HEK293 (cell line): Measurements from ENCODE around the gene TLR8.

ENCODE experiments used
- BCL11B ChIP-seq: fragments of 450-650 bp; formaldehyde crosslinking; IDR thresholded peaks from 2 replicates; pipeline ENCODE4 v1.5.1; 2016; ENCODE audit warnings: low read depth, missing biosample characterization, missing genetic modification characterization
- KLF7 ChIP-seq: fragments of 450-650 bp; formaldehyde crosslinking; IDR thresholded peaks from 2 replicates; pipeline ENCODE4 v1.5.1; 2016; ENCODE audit warnings: missing biosample characterization, missing genetic modification characterization, borderline replicate concordance
- MEIS1 ChIP-seq: sonication (generic); formaldehyde crosslinking; IDR thresholded peaks from 2 replicates; pipeline ENCODE4 v1.8.1; 2022; ENCODE audit warnings: missing genetic modification reagents, mild to moderate bottlenecking, borderline replicate concordance
- PRDM10 ChIP-seq: fragments of 450-650 bp; formaldehyde crosslinking; IDR thresholded peaks from 2 replicates; pipeline ENCODE4 v1.5.1; 2016; ENCODE audit warnings: missing biosample characterization, missing genetic modification characterization
- REPIN1 ChIP-seq: fragments of 450-650 bp; formaldehyde crosslinking; IDR thresholded peaks from 2 replicates; pipeline ENCODE4 v1.5.1; 2017; ENCODE audit warnings: missing biosample characterization, missing genetic modification characterization, low read depth
- TCF7L2 ChIP-seq: IDR thresholded peaks from 2 replicates; pipeline ENCODE4 v1.6.1; 2011; ENCODE audit warnings: low read depth, mild to moderate bottlenecking, inconsistent platforms, low read length, moderate library complexity, borderline replicate concordance
- ZBTB8A ChIP-seq: fragments of 450-650 bp; formaldehyde crosslinking; IDR thresholded peaks from 2 replicates; pipeline ENCODE4 v1.5.1; 2016; ENCODE audit warnings: missing biosample characterization, missing genetic modification characterization
- ZNF112 ChIP-seq: fragments of 450-650 bp; formaldehyde crosslinking; IDR thresholded peaks from 2 replicates; pipeline ENCODE4 v1.5.0; 2017; ENCODE audit warnings: missing biosample characterization, missing genetic modification characterization
- ZNF391 ChIP-seq: fragments of 450-650 bp; formaldehyde crosslinking; IDR thresholded peaks from 2 replicates; pipeline ENCODE4 v1.5.1; 2016; ENCODE audit warnings: low read depth, missing biosample characterization, missing genetic modification characterization, borderline replicate concordance
- ZNF416 ChIP-seq: fragments of 450-650 bp; formaldehyde crosslinking; IDR thresholded peaks from 2 replicates; pipeline ENCODE4 v1.5.1; 2016; ENCODE audit warnings: missing biosample characterization, missing genetic modification characterization
- ZNF433 ChIP-seq: fragments of 450-650 bp; formaldehyde crosslinking; IDR thresholded peaks from 2 replicates; pipeline ENCODE4 v1.5.1; 2016; ENCODE audit warnings: missing biosample characterization, missing genetic modification characterization, low read depth
- ZNF529 ChIP-seq: fragments of 450-650 bp; formaldehyde crosslinking; IDR thresholded peaks from 2 replicates; pipeline ENCODE4 v1.5.1; 2017; ENCODE audit warnings: missing genetic modification characterization, missing biosample characterization; ENCODE audit not compliant: insufficient replicate concordance
- ZNF544 ChIP-seq: fragments of 450-650 bp; formaldehyde crosslinking; IDR thresholded peaks from 2 replicates; pipeline ENCODE4 v1.5.0; 2017; ENCODE audit warnings: missing biosample characterization, missing genetic modification characterization
- ZNF558 ChIP-seq: fragments of 450-650 bp; formaldehyde crosslinking; IDR thresholded peaks from 2 replicates; pipeline ENCODE4 v1.5.1; 2016; ENCODE audit warnings: missing biosample characterization, missing genetic modification characterization
- ZNF621 ChIP-seq: fragments of 450-650 bp; formaldehyde crosslinking; IDR thresholded peaks from 2 replicates; pipeline ENCODE4 v1.5.1; 2017; ENCODE audit warnings: missing biosample characterization, missing genetic modification characterization
- ZNF626 ChIP-seq: fragments of 450-650 bp; sonication (Bioruptor Pico); formaldehyde crosslinking; IDR thresholded peaks from 2 replicates; pipeline ENCODE4 v1.5.1; 2018; ENCODE audit warnings: missing biosample characterization, missing genetic modification characterization, inconsistent platforms
- ZNF654 ChIP-seq: fragments of 450-650 bp; formaldehyde crosslinking; IDR thresholded peaks from 2 replicates; pipeline ENCODE4 v1.5.1; 2016; ENCODE audit warnings: low read depth, missing biosample characterization, missing genetic modification characterization
- ZNF660 ChIP-seq: fragments of 450-650 bp; IDR thresholded peaks from 2 replicates; pipeline ENCODE4 v1.5.1; 2018; ENCODE audit warnings: missing biosample characterization, mild to moderate bottlenecking, missing genetic modification characterization
- ZNF76 ChIP-seq: fragments of 450-650 bp; formaldehyde crosslinking; IDR thresholded peaks from 2 replicates; pipeline ENCODE4; 2016; ENCODE audit warnings: low read depth, missing biosample characterization, missing genetic modification characterization, borderline replicate concordance
- ZNF792 ChIP-seq: fragments of 450-650 bp; formaldehyde crosslinking; IDR thresholded peaks from 2 replicates; pipeline ENCODE4 v1.5.1; 2016; ENCODE audit warnings: missing biosample characterization, missing genetic modification characterization
- ZNF837 ChIP-seq: fragments of 450-650 bp; formaldehyde crosslinking; IDR thresholded peaks from 2 replicates; pipeline ENCODE4 v1.5.1; 2016; ENCODE audit warnings: missing biosample characterization, missing genetic modification characterization
- TF ChIP-seq, protein P1 (sequence below): fragments of 450-650 bp; formaldehyde crosslinking; IDR thresholded peaks from 2 replicates; pipeline ENCODE4 v1.5.1; 2016; ENCODE audit warnings: missing biosample characterization, missing genetic modification characterization, borderline replicate concordance
- TF ChIP-seq, protein P2 (sequence below): fragments of 450-650 bp; formaldehyde crosslinking; IDR thresholded peaks from 2 replicates; pipeline ENCODE4 v1.5.1; 2016; ENCODE audit warnings: missing biosample characterization, missing genetic modification characterization
- TF ChIP-seq, protein P3 (sequence below): fragments of 450-650 bp; formaldehyde crosslinking; IDR thresholded peaks from 2 replicates; pipeline ENCODE4 v1.5.1; 2016; ENCODE audit warnings: missing biosample characterization, missing genetic modification characterization
- TF ChIP-seq, protein P4 (sequence below): fragments of 450-650 bp; formaldehyde crosslinking; IDR thresholded peaks from 2 replicates; pipeline ENCODE4 v1.5.1; 2016; ENCODE audit warnings: missing biosample characterization, missing genetic modification characterization, borderline replicate concordance

Gene TLR8

GRCh38 chrX:12946838-12947544 lies 40.6 kb downstream of the TLR8 start (continued):
- TF ChIP-seq, protein P1, sequence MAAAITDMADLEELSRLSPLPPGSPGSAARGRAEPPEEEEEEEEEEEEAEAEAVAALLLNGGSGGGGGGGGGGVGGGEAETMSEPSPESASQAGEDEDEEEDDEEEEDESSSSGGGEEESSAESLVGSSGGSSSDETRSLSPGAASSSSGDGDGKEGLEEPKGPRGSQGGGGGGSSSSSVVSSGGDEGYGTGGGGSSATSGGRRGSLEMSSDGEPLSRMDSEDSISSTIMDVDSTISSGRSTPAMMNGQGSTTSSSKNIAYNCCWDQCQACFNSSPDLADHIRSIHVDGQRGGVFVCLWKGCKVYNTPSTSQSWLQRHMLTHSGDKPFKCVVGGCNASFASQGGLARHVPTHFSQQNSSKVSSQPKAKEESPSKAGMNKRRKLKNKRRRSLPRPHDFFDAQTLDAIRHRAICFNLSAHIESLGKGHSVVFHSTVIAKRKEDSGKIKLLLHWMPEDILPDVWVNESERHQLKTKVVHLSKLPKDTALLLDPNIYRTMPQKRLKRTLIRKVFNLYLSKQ, result no peak
- TF ChIP-seq ZNF558 (tag by site-specific recombination) (no peak), ZNF792 (tag by site-specific recombination) (no peak), KLF7 (no peak), PRDM10 (tag by site-specific recombination) (no peak), ZNF621 (tag by site-specific recombination) (no peak), ZNF660 (tag by site-specific recombination) (peak; percentile 86), BCL11B (no peak), ZNF544 (tag by site-specific recombination) (no peak), ZNF529 (tag by site-specific recombination) (no peak), ZBTB8A (tag by site-specific recombination) (no peak), ZNF416 (no peak), ZNF112 (no peak), ZNF654 (tag by site-specific recombination) (peak; percentile 72), ZNF626 (tag by site-specific recombination) (no peak), REPIN1 (tag by site-specific recombination) (no peak), ZNF433 (tag by site-specific recombination) (no peak), MEIS1 (CRISPR knock-in tag) (no peak; the same call in 1 of the 2 replicates), ZNF837 (no peak), TCF7L2 (peak; percentile 47; the same call in 1 of the 2 replicates), ZNF391 (tag by site-specific recombination) (no peak), ZNF76 (tag by site-specific recombination) (no peak)
- TF ChIP-seq, protein P2, sequence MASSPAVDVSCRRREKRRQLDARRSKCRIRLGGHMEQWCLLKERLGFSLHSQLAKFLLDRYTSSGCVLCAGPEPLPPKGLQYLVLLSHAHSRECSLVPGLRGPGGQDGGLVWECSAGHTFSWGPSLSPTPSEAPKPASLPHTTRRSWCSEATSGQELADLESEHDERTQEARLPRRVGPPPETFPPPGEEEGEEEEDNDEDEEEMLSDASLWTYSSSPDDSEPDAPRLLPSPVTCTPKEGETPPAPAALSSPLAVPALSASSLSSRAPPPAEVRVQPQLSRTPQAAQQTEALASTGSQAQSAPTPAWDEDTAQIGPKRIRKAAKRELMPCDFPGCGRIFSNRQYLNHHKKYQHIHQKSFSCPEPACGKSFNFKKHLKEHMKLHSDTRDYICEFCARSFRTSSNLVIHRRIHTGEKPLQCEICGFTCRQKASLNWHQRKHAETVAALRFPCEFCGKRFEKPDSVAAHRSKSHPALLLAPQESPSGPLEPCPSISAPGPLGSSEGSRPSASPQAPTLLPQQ, result no peak
- TF ChIP-seq, protein P3, sequence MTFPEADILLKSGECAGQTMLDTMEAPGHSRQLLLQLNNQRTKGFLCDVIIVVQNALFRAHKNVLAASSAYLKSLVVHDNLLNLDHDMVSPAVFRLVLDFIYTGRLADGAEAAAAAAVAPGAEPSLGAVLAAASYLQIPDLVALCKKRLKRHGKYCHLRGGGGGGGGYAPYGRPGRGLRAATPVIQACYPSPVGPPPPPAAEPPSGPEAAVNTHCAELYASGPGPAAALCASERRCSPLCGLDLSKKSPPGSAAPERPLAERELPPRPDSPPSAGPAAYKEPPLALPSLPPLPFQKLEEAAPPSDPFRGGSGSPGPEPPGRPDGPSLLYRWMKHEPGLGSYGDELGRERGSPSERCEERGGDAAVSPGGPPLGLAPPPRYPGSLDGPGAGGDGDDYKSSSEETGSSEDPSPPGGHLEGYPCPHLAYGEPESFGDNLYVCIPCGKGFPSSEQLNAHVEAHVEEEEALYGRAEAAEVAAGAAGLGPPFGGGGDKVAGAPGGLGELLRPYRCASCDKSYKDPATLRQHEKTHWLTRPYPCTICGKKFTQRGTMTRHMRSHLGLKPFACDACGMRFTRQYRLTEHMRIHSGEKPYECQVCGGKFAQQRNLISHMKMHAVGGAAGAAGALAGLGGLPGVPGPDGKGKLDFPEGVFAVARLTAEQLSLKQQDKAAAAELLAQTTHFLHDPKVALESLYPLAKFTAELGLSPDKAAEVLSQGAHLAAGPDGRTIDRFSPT (tag by site-specific recombination), result no peak
- TF ChIP-seq, protein P4, sequence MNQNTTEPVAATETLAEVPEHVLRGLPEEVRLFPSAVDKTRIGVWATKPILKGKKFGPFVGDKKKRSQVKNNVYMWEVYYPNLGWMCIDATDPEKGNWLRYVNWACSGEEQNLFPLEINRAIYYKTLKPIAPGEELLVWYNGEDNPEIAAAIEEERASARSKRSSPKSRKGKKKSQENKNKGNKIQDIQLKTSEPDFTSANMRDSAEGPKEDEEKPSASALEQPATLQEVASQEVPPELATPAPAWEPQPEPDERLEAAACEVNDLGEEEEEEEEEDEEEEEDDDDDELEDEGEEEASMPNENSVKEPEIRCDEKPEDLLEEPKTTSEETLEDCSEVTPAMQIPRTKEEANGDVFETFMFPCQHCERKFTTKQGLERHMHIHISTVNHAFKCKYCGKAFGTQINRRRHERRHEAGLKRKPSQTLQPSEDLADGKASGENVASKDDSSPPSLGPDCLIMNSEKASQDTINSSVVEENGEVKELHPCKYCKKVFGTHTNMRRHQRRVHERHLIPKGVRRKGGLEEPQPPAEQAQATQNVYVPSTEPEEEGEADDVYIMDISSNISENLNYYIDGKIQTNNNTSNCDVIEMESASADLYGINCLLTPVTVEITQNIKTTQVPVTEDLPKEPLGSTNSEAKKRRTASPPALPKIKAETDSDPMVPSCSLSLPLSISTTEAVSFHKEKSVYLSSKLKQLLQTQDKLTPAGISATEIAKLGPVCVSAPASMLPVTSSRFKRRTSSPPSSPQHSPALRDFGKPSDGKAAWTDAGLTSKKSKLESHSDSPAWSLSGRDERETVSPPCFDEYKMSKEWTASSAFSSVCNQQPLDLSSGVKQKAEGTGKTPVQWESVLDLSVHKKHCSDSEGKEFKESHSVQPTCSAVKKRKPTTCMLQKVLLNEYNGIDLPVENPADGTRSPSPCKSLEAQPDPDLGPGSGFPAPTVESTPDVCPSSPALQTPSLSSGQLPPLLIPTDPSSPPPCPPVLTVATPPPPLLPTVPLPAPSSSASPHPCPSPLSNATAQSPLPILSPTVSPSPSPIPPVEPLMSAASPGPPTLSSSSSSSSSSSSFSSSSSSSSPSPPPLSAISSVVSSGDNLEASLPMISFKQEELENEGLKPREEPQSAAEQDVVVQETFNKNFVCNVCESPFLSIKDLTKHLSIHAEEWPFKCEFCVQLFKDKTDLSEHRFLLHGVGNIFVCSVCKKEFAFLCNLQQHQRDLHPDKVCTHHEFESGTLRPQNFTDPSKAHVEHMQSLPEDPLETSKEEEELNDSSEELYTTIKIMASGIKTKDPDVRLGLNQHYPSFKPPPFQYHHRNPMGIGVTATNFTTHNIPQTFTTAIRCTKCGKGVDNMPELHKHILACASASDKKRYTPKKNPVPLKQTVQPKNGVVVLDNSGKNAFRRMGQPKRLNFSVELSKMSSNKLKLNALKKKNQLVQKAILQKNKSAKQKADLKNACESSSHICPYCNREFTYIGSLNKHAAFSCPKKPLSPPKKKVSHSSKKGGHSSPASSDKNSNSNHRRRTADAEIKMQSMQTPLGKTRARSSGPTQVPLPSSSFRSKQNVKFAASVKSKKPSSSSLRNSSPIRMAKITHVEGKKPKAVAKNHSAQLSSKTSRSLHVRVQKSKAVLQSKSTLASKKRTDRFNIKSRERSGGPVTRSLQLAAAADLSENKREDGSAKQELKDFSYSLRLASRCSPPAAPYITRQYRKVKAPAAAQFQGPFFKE, result no peak
